ENCODE results near the gene COPB1. TPM values are rescaled to one million over a fixed set of nuclear protein-coding genes. Genes with fewer than 3 reads are reported as not detected.

Gene COPB1
- total and polyA plus RNA-seq, 4 donors: 32.1 to 140 (median 74.5) TPM

GRCh38 chr11:14506532-14506931 lies 6.9 kb upstream of the COPB1 start:
- no peak overlapping the region for H3K4me3 ChIP-seq (ENCODE audit: low read depth in 1 of 3, low read length in 3 of 3)
- no peaks in the 10 kb centered on the region for H3K4me1 ChIP-seq (ENCODE audit: control insufficient read depth in 4 of 4, insufficient read depth in 4 of 4, low read length in 3 of 4)
- TF ChIP-seq YY1 (IDR thresholded peaks at IDR 0.05) (no peak), MAX (IDR thresholded peaks at IDR 0.05) (no peak), REST (IDR thresholded peaks at IDR 0.05) (no peak), FOXA1 (IDR thresholded peaks at IDR 0.05) (no peak), RAD21 (IDR thresholded peaks at IDR 0.05) (no peak), NR2F2 (IDR thresholded peaks at IDR 0.05) (no peak), ATF3 (IDR thresholded peaks at IDR 0.05) (no peak), FOXA2 (IDR thresholded peaks at IDR 0.05) (no peak), JUND (IDR thresholded peaks at IDR 0.05) (no peak), HNF4G (IDR thresholded peaks at IDR 0.05) (no peak), TAF1 (conservative IDR thresholded peaks at IDR 0.05) (no peak)
- TF ChIP-seq, protein P1, sequence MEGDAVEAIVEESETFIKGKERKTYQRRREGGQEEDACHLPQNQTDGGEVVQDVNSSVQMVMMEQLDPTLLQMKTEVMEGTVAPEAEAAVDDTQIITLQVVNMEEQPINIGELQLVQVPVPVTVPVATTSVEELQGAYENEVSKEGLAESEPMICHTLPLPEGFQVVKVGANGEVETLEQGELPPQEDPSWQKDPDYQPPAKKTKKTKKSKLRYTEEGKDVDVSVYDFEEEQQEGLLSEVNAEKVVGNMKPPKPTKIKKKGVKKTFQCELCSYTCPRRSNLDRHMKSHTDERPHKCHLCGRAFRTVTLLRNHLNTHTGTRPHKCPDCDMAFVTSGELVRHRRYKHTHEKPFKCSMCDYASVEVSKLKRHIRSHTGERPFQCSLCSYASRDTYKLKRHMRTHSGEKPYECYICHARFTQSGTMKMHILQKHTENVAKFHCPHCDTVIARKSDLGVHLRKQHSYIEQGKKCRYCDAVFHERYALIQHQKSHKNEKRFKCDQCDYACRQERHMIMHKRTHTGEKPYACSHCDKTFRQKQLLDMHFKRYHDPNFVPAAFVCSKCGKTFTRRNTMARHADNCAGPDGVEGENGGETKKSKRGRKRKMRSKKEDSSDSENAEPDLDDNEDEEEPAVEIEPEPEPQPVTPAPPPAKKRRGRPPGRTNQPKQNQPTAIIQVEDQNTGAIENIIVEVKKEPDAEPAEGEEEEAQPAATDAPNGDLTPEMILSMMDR (IDR thresholded peaks at IDR 0.05; ENCODE audit: low read depth, low read length, missing input control): no peak
- no peak for DNase-seq (ENCODE audit: low spot score)
- H3K36me3 ChIP-seq (ENCODE audit: control insufficient read depth in 4 of 4, insufficient read depth in 3 of 4, low read depth in 1 of 4, low read length in 3 of 4): peaks cover 11 to 67% (median 63%) of the 10 kb centered on the region in 4 donors
- peak overlapping the region in 1 of 2 donors; percentile 13 for H3K9ac ChIP-seq (ENCODE audit: low read depth in 1 of 2, low read length in 2 of 2)
- no peaks in the 10 kb centered on the region for H3K9me3 ChIP-seq (ENCODE audit: control insufficient read depth in 4 of 4, low read length in 3 of 4)
- 98% methylated on average over 3 of the region's 3 CpGs for WGBS
- no peak overlapping the region for H3K27ac ChIP-seq (ENCODE audit: low read depth in 1 of 2, low read length in 2 of 2)
- no peaks in the 10 kb centered on the region for H3K27me3 ChIP-seq (ENCODE audit: control insufficient read depth in 4 of 4, insufficient read depth in 4 of 4, low read length in 3 of 4)

DNA sequence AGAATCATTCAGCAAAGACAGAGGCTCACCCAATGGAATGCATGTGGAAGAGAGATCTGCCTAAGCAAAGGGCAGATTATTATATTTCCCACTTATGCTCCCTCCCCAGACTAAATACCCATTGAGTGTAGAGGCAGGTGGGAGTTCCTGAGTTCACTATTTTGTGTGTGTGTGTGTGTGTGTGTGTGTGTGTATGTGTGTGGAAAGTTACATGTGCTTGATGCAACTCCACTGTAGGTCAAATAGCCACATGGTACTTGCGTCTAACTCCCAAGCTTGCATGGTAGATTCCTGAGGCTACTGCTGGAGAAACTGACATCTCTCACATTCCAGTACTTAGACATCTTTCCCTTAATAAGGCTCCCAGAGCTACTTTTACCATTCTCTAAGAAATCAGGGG lies 3.4 kb upstream of the COPB1 start:
- Histone ChIP-seq H3K4me3 (ENCODE audit: low read depth in 1 of 3, low read length in 3 of 3) (no peak overlapping the region), H3K4me1 (ENCODE audit: control insufficient read depth in 4 of 4, insufficient read depth in 4 of 4, low read length in 3 of 4) (peaks cover 0 to 14% (median 7%) of the 10 kb centered on the region in 4 donors), H3K27me3 (ENCODE audit: control insufficient read depth in 4 of 4, insufficient read depth in 4 of 4, low read length in 3 of 4) (no peaks in the 10 kb centered on the region), H3K9me3 (ENCODE audit: control insufficient read depth in 4 of 4, low read length in 3 of 4) (no peaks in the 10 kb centered on the region), H3K36me3 (ENCODE audit: control insufficient read depth in 4 of 4, insufficient read depth in 3 of 4, low read depth in 1 of 4, low read length in 3 of 4) (peaks cover 9 to 39% (median 36%) of the 10 kb centered on the region in 4 donors), H3K9ac (ENCODE audit: low read depth in 1 of 2, low read length in 2 of 2) (no peak overlapping the region), H3K27ac (ENCODE audit: low read depth in 1 of 2, low read length in 2 of 2) (no peak overlapping the region)
- 92% methylated on average over 1 of the region's 1 CpG for WGBS
- DNase-seq (ENCODE audit: low spot score): no peak
- no peak for TF ChIP-seq HNF4A (conservative IDR thresholded peaks at IDR 0.05)
- TF ChIP-seq FOXA1 (IDR thresholded peaks at IDR 0.05): no peak
- no peak for TF ChIP-seq REST (IDR thresholded peaks at IDR 0.05)
- no peak for TF ChIP-seq ZBTB33 (IDR thresholded peaks at IDR 0.05)
- TF ChIP-seq HNF4G (IDR thresholded peaks at IDR 0.05): no peak
- TF ChIP-seq FOXA2 (IDR thresholded peaks at IDR 0.05): no peak
- TF ChIP-seq RXRA (IDR thresholded peaks at IDR 0.05): no peak
- TF ChIP-seq MAX (IDR thresholded peaks at IDR 0.05): no peak
- TF ChIP-seq, protein P1 (IDR thresholded peaks at IDR 0.05; ENCODE audit: low read depth, low read length, missing input control): no peak
- no peak for TF ChIP-seq JUND (IDR thresholded peaks at IDR 0.05)
- no peak for TF ChIP-seq TAF1 (conservative IDR thresholded peaks at IDR 0.05)
- no peak for TF ChIP-seq RAD21 (IDR thresholded peaks at IDR 0.05)
- no peak for TF ChIP-seq NR2F2 (IDR thresholded peaks at IDR 0.05)
- no peak for TF ChIP-seq YY1 (IDR thresholded peaks at IDR 0.05)
- TF ChIP-seq ATF3 (IDR thresholded peaks at IDR 0.05): no peak
- TF ChIP-seq GABPA (IDR thresholded peaks at IDR 0.05 in 1 of 2, conservative IDR thresholded peaks at IDR 0.05 in 1 of 2): no peak
